SK-N-SH treated with all-trans-retinoic acid at 6 μM for 48 hours (cell line): Measurements from ENCODE around the gene RPTN.
A peak's percentile ranks its signal among the peaks of the same experiment; 100 is the strongest.

Source experiments
- ATAC-seq: fragments of 200-7000 bp; cut with Tn5 transposase; 3 replicates; pipeline ENCODE4 v1.9.1; 2020; ENCODE audit warnings: mild to moderate bottlenecking, moderate library complexity
- ARNTL ChIP-seq: fragments of 450-650 bp; formaldehyde crosslinking; IDR thresholded peaks from 2 replicates; pipeline ENCODE4 v1.5.0; 2020; ENCODE audit warnings: low read depth, mild to moderate bottlenecking, moderate library complexity, borderline replicate concordance
- BACH2 ChIP-seq: fragments of 250-450 bp; sonication (Bioruptor Pico); IDR thresholded peaks from 2 replicates; pipeline ENCODE4 v1.9.0; 2021; ENCODE audit warnings: mild to moderate bottlenecking, borderline replicate concordance
- CREB5 ChIP-seq: fragments of 250-450 bp; sonication (Bioruptor Pico); IDR thresholded peaks from 2 replicates; pipeline ENCODE4 v1.5.1; 2020; ENCODE audit warnings: low read depth, mild to moderate bottlenecking, moderate library complexity
- CSDC2 ChIP-seq: fragments of 250-450 bp; sonication (Bioruptor Pico); IDR thresholded peaks from 2 replicates; pipeline ENCODE4 v1.5.0; 2020; ENCODE audit warnings: mild to moderate bottlenecking, moderate library complexity
- CSRNP3 ChIP-seq: fragments of 250-450 bp; sonication (Bioruptor Pico); IDR thresholded peaks from 2 replicates; pipeline ENCODE4 v1.5.1; 2021; ENCODE audit warnings: mild to moderate bottlenecking, moderate library complexity
- ESRRG ChIP-seq: fragments of 250-450 bp; sonication (Bioruptor Pico); IDR thresholded peaks from 2 replicates; pipeline ENCODE4 v1.6.1; 2021; ENCODE audit warnings: mild to moderate bottlenecking
- GLIS3 ChIP-seq: fragments of 250-450 bp; sonication (Bioruptor Pico); IDR thresholded peaks from 2 replicates; pipeline ENCODE4 v1.5.0; 2020; ENCODE audit warnings: mild to moderate bottlenecking, moderate library complexity
- ISL1 ChIP-seq: fragments of 250-450 bp; sonication (Bioruptor Pico); IDR thresholded peaks from 2 replicates; pipeline ENCODE4 v2.1.2; 2022; ENCODE audit warnings: mild to moderate bottlenecking, moderate library complexity
- PPARA ChIP-seq: fragments of 250-450 bp; sonication (Bioruptor Pico); IDR thresholded peaks from 2 replicates; pipeline ENCODE4 v1.5.0; 2020; ENCODE audit warnings: mild to moderate bottlenecking, borderline replicate concordance
- RARB ChIP-seq: fragments of 250-450 bp; sonication (Bioruptor Pico); IDR thresholded peaks from 2 replicates; pipeline ENCODE4 v1.8.0; 2021; ENCODE audit warnings: mild to moderate bottlenecking, moderate library complexity
- SNAI2 ChIP-seq: fragments of 250-450 bp; sonication (Bioruptor Pico); IDR thresholded peaks from 2 replicates; pipeline ENCODE4 v1.5.0; 2020; ENCODE audit warnings: mild to moderate bottlenecking, moderate library complexity
- TCF4 ChIP-seq: fragments of 250-450 bp; sonication (Bioruptor Pico); IDR thresholded peaks from 2 replicates; pipeline ENCODE4 v1.8.0; 2021; ENCODE audit warnings: mild to moderate bottlenecking, moderate library complexity, borderline replicate concordance
- TSHZ2 ChIP-seq: fragments of 250-450 bp; sonication (Bioruptor Pico); IDR thresholded peaks from 2 replicates; pipeline ENCODE4 v1.5.0; 2020; ENCODE audit warnings: mild to moderate bottlenecking, moderate library complexity
- ZC3H10 ChIP-seq: fragments of 250-450 bp; sonication (Bioruptor Pico); IDR thresholded peaks from 2 replicates; pipeline ENCODE4 v1.5.1; 2021; ENCODE audit warnings: mild to moderate bottlenecking, moderate library complexity
- ZFP3 ChIP-seq: fragments of 250-450 bp; sonication (Bioruptor Pico); IDR thresholded peaks from 2 replicates; pipeline ENCODE4 v1.5.0; 2020; ENCODE audit warnings: mild to moderate bottlenecking, moderate library complexity
- ZFP30 ChIP-seq: fragments of 450-650 bp; formaldehyde crosslinking; IDR thresholded peaks from 2 replicates; pipeline ENCODE4 v1.5.0; 2022; ENCODE audit warnings: mild to moderate bottlenecking, moderate library complexity
- ZNF565 ChIP-seq: fragments of 450-650 bp; formaldehyde crosslinking; conservative IDR thresholded peaks from 2 replicates; pipeline ENCODE4 v1.5.0; 2020; ENCODE audit warnings: low read depth, mild to moderate bottlenecking, moderate library complexity
- ZNF70 ChIP-seq: fragments of 450-650 bp; formaldehyde crosslinking; IDR thresholded peaks from 2 replicates; pipeline ENCODE4 v1.5.0; 2020; ENCODE audit warnings: mild to moderate bottlenecking, moderate library complexity
- ZNF8 ChIP-seq: fragments of 450-650 bp; formaldehyde crosslinking; IDR thresholded peaks from 2 replicates; pipeline ENCODE4 v1.5.0; 2020; ENCODE audit warnings: mild to moderate bottlenecking, moderate library complexity

The RPTN gene

GRCh38 chr1:152190589-152190988, 31.6 kb upstream of the RPTN start:
- no peak for ATAC-seq
- TF ChIP-seq ZNF8 (CRISPR knock-in tag) (no peak), ARNTL (CRISPR knock-in tag) (no peak), GLIS3 (CRISPR knock-in tag) (no peak), TSHZ2 (CRISPR knock-in tag) (no peak), ESRRG (CRISPR knock-in tag) (no peak), ZFP30 (CRISPR knock-in tag) (no peak), RARB (CRISPR knock-in tag) (no peak), ZNF565 (CRISPR knock-in tag) (no peak), BACH2 (no peak), TCF4 (CRISPR knock-in tag) (no peak), PPARA (CRISPR knock-in tag) (no peak), ZNF70 (no peak), ZFP3 (CRISPR knock-in tag) (no peak)

GRCh38 chr1:152189657-152190442, 30.8 kb upstream of the RPTN start:
- peak; percentile 69 for ATAC-seq
- no peak for TF ChIP-seq ISL1 (CRISPR knock-in tag)
- no peak for TF ChIP-seq ZNF565 (CRISPR knock-in tag)
- no peak for TF ChIP-seq ZFP30 (CRISPR knock-in tag)
- no peak for TF ChIP-seq RARB (CRISPR knock-in tag)
- no peak for TF ChIP-seq ARNTL (CRISPR knock-in tag)
- TF ChIP-seq CSRNP3 (CRISPR knock-in tag), result no peak
- TF ChIP-seq, all 23 proteins: peak for 0

- peak; percentile 76 for ATAC-seq
- no peak for TF ChIP-seq ARNTL (CRISPR knock-in tag)
- TF ChIP-seq BACH2, result no peak
- TF ChIP-seq SNAI2 (CRISPR knock-in tag), result no peak
- TF ChIP-seq CSDC2 (CRISPR knock-in tag), result no peak
These were observed 29.9 kb upstream of the RPTN start for GRCh38 chr1:152188673-152189591.

GRCh38 chr1:152186556-152187285, 27.7 kb upstream of the RPTN start:
- TF ChIP-seq ZC3H10 (0 out of 2 replicates have a peak, but pooled peaks have one; percentile 7), CREB5 (CRISPR knock-in tag) (no peak)
- ATAC-seq, result no peak
